GM12878 (cell line): Measurements from ENCODE around the gene CLDN5. TPM values are rescaled to one million over a fixed set of nuclear protein-coding genes. Genes with fewer than 3 reads are reported as not detected.

Experiments used
- ATAC-seq: fragments of 200-7000 bp; cut with Tn5 transposase; 3 replicates; pipeline ENCODE4 v1.9.1; 2020; ENCODE audit warnings: mild to moderate bottlenecking, moderate library complexity
- BruUV-seq: library from RNA; stranded (reverse); fragments of 400-500 nt; replicated peaks from 2 replicates; lab custom pipeline; 2021; lab: Mats Ljungman, UMichigan
- CTCF ChIA-PET: fragments of 300-600 bp; sonication (Branson Sonifier 250); formaldehyde crosslinking; extraction: SDS; loops from one replicate; lab custom pipeline; 2021; ENCODE audit warnings: inconsistent platforms; lab: Yijun Ruan, JAX
- POLR2A ChIA-PET: fragments of 350-600 bp; formaldehyde crosslinking; extraction: SDS; loops from one replicate; lab custom pipeline; 2021; ENCODE audit warnings: inconsistent platforms; lab: Charles Lee
- RAD21 ChIA-PET: fragments of 300-600 bp; sonication (Branson Sonifier 250); formaldehyde crosslinking; loops from one replicate; lab custom pipeline; 2023; ENCODE audit warnings: antibody characterized with exemption; ENCODE audit not compliant: unreplicated experiment; lab: Charles Lee
- SMC1A ChIA-PET: fragments of 300-600 bp; sonication (Branson Sonifier 250); formaldehyde crosslinking; loops from one replicate; lab custom pipeline; 2023; ENCODE audit not compliant: unreplicated experiment, uncharacterized antibody; lab: Charles Lee
- DNase-seq: peaks from one replicate; pipeline ENCODE4 v3.0.0-alpha.2; 2011; ENCODE audit warnings: low read depth, low spot score
- FAIRE-seq: peaks from 3 replicates; lab custom pipeline; 2011; peaks lifted over from hg19 to GRCh38; lab: Jason Lieb, UNC
- H2AFZ ChIP-seq: 2 replicates; pipeline ENCODE4 v1.6.0; 2011; ENCODE audit warnings: low read depth, low read length, control low read depth; ENCODE audit not compliant: control insufficient read depth
- H3K27ac ChIP-seq: 2 replicates; pipeline ENCODE4 v1.5.1; 2011; ENCODE audit warnings: control low read depth; ENCODE audit not compliant: control insufficient read depth, insufficient read depth
- H3K27me3 ChIP-seq, 2 experiments: replicated peaks in 1 of 2; 2 replicates each; pipeline versions ENCODE4 v1.6.0 to v1.6.1; 2011; ENCODE audit warnings: low read length in 1 of 2; ENCODE audit not compliant: control insufficient read depth in 2 of 2, insufficient read depth in 2 of 2
- H3K36me3 ChIP-seq, 2 experiments: 2 replicates each; pipeline ENCODE4 v1.5.1; 2011; ENCODE audit warnings: low read length in 1 of 2; ENCODE audit not compliant: control insufficient read depth in 2 of 2, insufficient read depth in 2 of 2
- H3K4me1 ChIP-seq: 2 replicates; pipeline ENCODE4 v1.6.1; 2011; ENCODE audit warnings: mild to moderate bottlenecking, low read length, moderate library complexity, mixed read lengths; ENCODE audit not compliant: control insufficient read depth, insufficient read depth
- H3K4me2 ChIP-seq: 2 replicates; pipeline ENCODE4 v1.6.0; 2011; ENCODE audit warnings: control low read depth; ENCODE audit not compliant: control insufficient read depth, insufficient read depth
- H3K4me3 ChIP-seq: fragments of 200-600 bp; sonication (generic); 2 replicates; pipeline ENCODE4 v1.5.1; 2016
- H3K79me2 ChIP-seq: 2 replicates; pipeline ENCODE4 v1.6.0; 2011; ENCODE audit warnings: low read length; ENCODE audit not compliant: control insufficient read depth, insufficient read depth
- H3K9ac ChIP-seq: 2 replicates; pipeline ENCODE4 v1.8.0; 2011; ENCODE audit warnings: low read length, control low read depth, mixed read lengths; ENCODE audit not compliant: control insufficient read depth, insufficient read depth
- H3K9me3 ChIP-seq: replicated peaks from 3 replicates; pipeline ENCODE4 v1.5.1; 2011; ENCODE audit warnings: mild to moderate bottlenecking, low read length; ENCODE audit not compliant: control insufficient read depth, insufficient read depth
- H4K20me1 ChIP-seq: 2 replicates; pipeline ENCODE4 v1.6.0; 2011; ENCODE audit not compliant: control insufficient read depth, insufficient read depth
- HSF1 ChIP-seq: fragments of 150-350 bp; IDR thresholded peaks from 2 replicates; pipeline ENCODE4 v1.6.1; 2014; ENCODE audit warnings: mild to moderate bottlenecking, low read depth, low read length
- WGBS: methylation state at CpG from one replicate; pipeline ENCODE4 v1.1.6; 2016; ENCODE audit warnings: low lambda C conversion rate; ENCODE audit not compliant: insufficient replicate concordance, insufficient coverage; ENCODE audit errors: missing lambda C conversion rate; 5-methylcytosine and 5-hydroxymethylcytosine counted together
- in situ Hi-C: fragments of 300-500 bp; cut with MboI; formaldehyde crosslinking; loops from 9 replicates; pipeline ENCODE4 v1.14.3; 2018; ENCODE audit warnings: mixed read lengths
- intact Hi-C: fragments of 100-400 bp; cut with micrococcal nuclease; formaldehyde crosslinking; loops from one replicate; pipeline ENCODE4 v1.14.2; 2022; ENCODE audit not compliant: unreplicated experiment
- polyA plus RNA-seq, 11 experiments: library from polyadenylated mRNA; depleted of rRNA in 4 of 11; unstranded in 6 of 11; stranded (reverse) in 5 of 11; fragments of >200 nt; fragmentation: Nextera tagmentation in 4 of 11; fragmentation: Illumina TruSeq in 1 of 11; extraction: Ambion mirVana in 4 of 11; extraction: Trizol in 1 of 11; gene quantifications; 1 replicate in 1 of 11; 2 replicates in 10 of 11; pipeline versions ENCODE4 v1.2.1 to v1.2.3, GENCODE V29; 2011 to 2016; ENCODE audit warnings: inconsistent platforms in 2 of 11, missing spikeins in 2 of 11, low read depth in 1 of 11
- total RNA-seq, 4 experiments: library from RNA; depleted of rRNA in 3 of 4; stranded (reverse); fragments of >200 nt in 3 of 4; fragmentation: Illumina TruSeq in 1 of 4; extraction: Trizol in 1 of 4; gene quantifications; 2 replicates each; pipeline versions ENCODE4 v1.2.1 to v1.2.3, GENCODE V29; 2013 to 2021

CLDN5 gene
- total and polyA plus RNA-seq, 10 of the 15 experiments (the other 5 are each of a cell fraction or from before 2014, with no cell fraction given): 0.15 TPM; not detected in 9

DNA sequence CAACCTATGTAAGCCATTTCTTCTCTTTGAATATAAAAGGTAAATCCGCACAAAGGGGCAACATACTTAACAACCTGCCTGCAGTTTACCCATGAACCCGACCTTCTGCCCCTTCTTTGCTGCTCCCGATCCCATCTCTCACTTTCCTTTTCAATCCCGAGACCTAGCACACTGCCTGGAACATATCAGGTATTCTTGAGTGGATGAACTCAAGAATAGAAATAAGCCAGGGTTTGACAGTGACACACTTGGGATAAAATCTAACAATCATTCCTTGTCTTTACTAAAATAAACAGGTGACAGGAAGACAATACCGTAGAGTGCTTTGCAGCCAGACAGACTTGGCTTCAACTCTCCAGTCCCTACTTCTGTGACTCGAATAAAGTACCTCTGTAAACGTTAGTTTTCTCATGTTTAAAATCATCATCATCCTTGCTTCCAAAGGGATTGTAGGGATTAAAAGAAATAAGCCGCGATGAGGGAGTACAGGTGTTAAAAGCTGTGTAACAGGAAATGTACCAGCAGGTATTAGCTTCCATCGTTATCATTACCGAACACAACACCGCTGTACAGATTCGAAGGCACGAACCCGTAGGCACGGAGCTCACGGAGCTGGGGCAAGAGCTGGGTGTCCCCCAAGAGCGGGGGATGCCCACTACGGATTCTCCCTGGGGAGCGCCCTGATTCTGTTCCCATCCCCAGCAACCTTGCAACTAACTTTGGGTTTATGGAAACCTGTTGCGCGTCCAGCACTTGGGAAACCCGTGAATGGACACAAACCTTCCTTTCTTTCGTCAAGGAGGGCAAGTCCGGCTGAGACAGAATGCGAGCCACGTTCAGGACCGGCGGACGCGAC, 45.9 kb downstream of the CLDN5 start:
- DNase-seq: no peak
- peak overlapping the region; percentile 97 for H3K4me3 ChIP-seq
- ChIA-PET CTCF (interaction anchor here (0.7 to 3.2 kb wide), 23 partner anchors 12 to 363 kb away, joined by 3 to 36 read pairs (median 3); partner anchors contain the start of genes ESS2 and SLC25A1), RAD21 (interaction anchor here (0.8 to 3.6 kb wide), 7 partner anchors 27 to 334 kb away, joined by 3 to 25 read pairs (median 12); partner anchors contain the start of genes ESS2, HIRA, MRPL40 and SLC25A1), SMC1A (interaction anchor here (0.6 to 3.8 kb wide), 13 partner anchors 13 to 299 kb away, joined by 3 to 19 read pairs (median 4); partner anchors contain the start of genes HIRA, MRPL40 and SLC25A1)
- intact Hi-C loops: loop anchor here (2.0 to 10.0 kb wide), 3 partner anchors 29 to 183 kb away; partner anchors contain the start of gene CLTCL1
- H4K20me1 ChIP-seq: no peaks in the 10 kb centered on the region; the same call in 1 of the 2 replicates
- H3K9me3 ChIP-seq: no peaks in the 10 kb centered on the region
- BruUV-seq: TSS peak; percentile 61
- H3K9ac ChIP-seq: peak overlapping the region; percentile 80
- peak overlapping the region; percentile 79 for H3K4me2 ChIP-seq
- FAIRE-seq: no peak
- H3K36me3 ChIP-seq: peaks cover 9 to 14% of the 10 kb centered on the region in 2 experiments; a peak in 2 of 4 replicates
- under 1% methylated on average over 31 of the region's 31 CpGs for WGBS
- peak overlapping the region; percentile 97 for H3K27ac ChIP-seq
- H3K4me1 ChIP-seq: no peaks in the 10 kb centered on the region
- peak overlapping the region; percentile 97 for H2AFZ ChIP-seq
- H3K79me2 ChIP-seq: peaks cover 39% of the 10 kb centered on the region
- no peak for ATAC-seq
- no peak for TF ChIP-seq HSF1
- TF ChIP-seq, all 136 proteins: peak for 0
- POLR2A ChIA-PET: interaction anchor here (0.8 to 1.4 kb wide), 4 partner anchors 46 to 378 kb away, joined by 3 read pairs; partner anchors contain the start of gene HIRA
- no peaks in the 10 kb centered on the region for H3K27me3 ChIP-seq
- in situ Hi-C loops: no loop called here
